Germinal center (tissue), 1 donor: ENCODE measurements around the gene BCL6B.

ENCODE experiments used
- DNase-seq: peaks from one replicate; pipeline ENCODE4 v3.0.0; 2012; ENCODE audit warnings: mixed read lengths, low spot score

BCL6B gene

GRCh38 chr17:7060165-7060891 is 37.5 kb downstream of the BCL6B start:
- no peak for DNase-seq

- no peak for DNase-seq
Observed at GRCh38 chr17:7063518-7064094, 40.8 kb downstream of the BCL6B start.

- DNase-seq, result no peak
Observed at GRCh38 chr17:7064261-7064660, 41.4 kb downstream of the BCL6B start.

GRCh38 chr17:7067198-7067597 is 44.3 kb downstream of the BCL6B start:
- DNase-seq, result no peak

- DNase-seq, result no peak
Observed at GRCh38 chr17:7068268-7068667, 45.4 kb downstream of the BCL6B start.

- no peak for DNase-seq
Observed at GRCh38 chr17:7070712-7071111, 47.9 kb downstream of the BCL6B start.

- DNase-seq, result no peak
Observed at GRCh38 chr17:7072406-7072805, 49.6 kb downstream of the BCL6B start.

- DNase-seq, result no peak
Observed at GRCh38 chr17:7074931-7075330, 52.1 kb downstream of the BCL6B start.

GRCh38 chr17:7077911-7078546 is 55.2 kb downstream of the BCL6B start:
- DNase-seq, result no peak

- DNase-seq, result no peak
Observed at GRCh38 chr17:7078711-7079110, 55.9 kb downstream of the BCL6B start.
